DMS79 treated with DMSO at 0.1 percent for 48 hours (cell line): Measurements from ENCODE around the gene FXYD4.
A peak's percentile ranks its signal among the peaks of the same experiment; 100 is the strongest.
"Not testable (repeated sequence)": the region's sequence is repeated elsewhere in the genome, so short reads cannot be mapped to it uniquely, and the experiment has no call there.

ENCODE experiments used
- DNase-seq: peaks from one replicate; lab custom pipeline; 2025; lab: John Stamatoyannopoulos, UW

The FXYD4 gene

GRCh38 chr10:43419997-43420368, 48.5 kb downstream of the FXYD4 start:
- no peak for DNase-seq

- DNase-seq, result peak; percentile 28
These were observed 49.1 kb downstream of the FXYD4 start for GRCh38 chr10:43420369-43421200.

- DNase-seq, result no peak
These were observed 49.7 kb downstream of the FXYD4 start for GRCh38 chr10:43421201-43421507.

DNA sequence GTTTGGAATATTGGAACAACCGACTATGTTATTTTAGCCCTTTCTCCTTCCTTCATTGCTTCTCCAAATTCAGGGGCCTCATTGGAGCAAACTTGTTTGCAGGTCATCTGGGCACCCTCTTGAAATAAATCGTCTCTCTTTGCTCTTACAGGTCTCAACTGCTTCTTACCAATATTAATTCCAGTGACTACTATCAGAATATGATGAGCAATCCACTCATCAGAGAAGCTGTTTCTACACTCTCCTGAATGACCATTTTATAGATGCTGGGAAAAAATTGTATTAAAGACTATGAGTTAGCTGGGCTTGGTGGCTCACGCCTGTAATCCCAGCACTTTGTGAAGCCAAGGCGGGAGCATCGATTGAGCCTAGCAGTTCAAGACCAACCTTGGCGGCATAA, 50.1 kb downstream of the FXYD4 start:
- no peak for DNase-seq

- DNase-seq, result not testable (repeated sequence)
These were observed 50.5 kb downstream of the FXYD4 start for GRCh38 chr10:43421944-43422343.

GRCh38 chr10:43424416-43424815, 53.0 kb downstream of the FXYD4 start:
- no peak for DNase-seq
